Measurements from ENCODE around the gene HSPA9.

Gene HSPA9

DNA sequence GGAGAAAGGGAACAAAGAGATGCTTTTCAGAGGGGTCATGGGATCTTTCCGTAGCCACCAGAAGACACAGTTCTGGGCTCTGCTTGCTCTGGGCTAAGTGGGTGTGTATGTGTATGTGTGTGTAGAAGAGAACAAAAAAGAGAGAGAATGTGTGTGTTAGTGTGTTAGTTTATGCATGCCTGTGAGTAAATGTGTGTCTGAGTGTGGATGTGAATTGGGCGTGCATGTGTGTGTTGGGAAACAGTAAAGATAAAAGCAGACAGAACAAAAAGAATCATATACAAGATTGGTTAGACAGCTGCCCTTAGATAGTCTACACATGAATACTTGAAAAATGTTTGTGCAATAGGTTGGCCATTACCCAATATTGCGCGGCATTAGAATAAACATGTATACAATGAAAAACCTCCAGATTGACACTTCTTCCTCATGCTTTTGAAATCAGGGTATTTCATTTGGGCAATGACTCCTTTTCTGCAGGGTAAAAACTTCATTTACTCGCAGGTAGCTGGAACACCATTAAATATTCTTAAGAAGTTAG lies 36.5 kb upstream of the HSPA9 start:
- no peak overlapping the region for H3K4me3 ChIP-seq (ENCODE audit: low read depth in 1 of 2, low read length in 2 of 2)

GRCh38 chr5:138610918-138611677 lies 35.9 kb upstream of the HSPA9 start:
- no peak overlapping the region for H3K27ac ChIP-seq (ENCODE audit: low read length)
- DNase-seq: no peak
- H3K4me3 ChIP-seq (ENCODE audit: low read depth in 1 of 2, low read length in 2 of 2): no peak overlapping the region

More for the DNA sequence above, 36.5 kb upstream of the HSPA9 start:
- no peak for DNase-seq
- Histone ChIP-seq H3K4me2 (ENCODE audit: insufficient read depth, low read length) (no peak overlapping the region), H3K36me3 (ENCODE audit: insufficient read depth, low read length) (no peaks in the 10 kb centered on the region), H3K9me3 (ENCODE audit: insufficient read depth, low read length, severe bottlenecking) (no peaks in the 10 kb centered on the region), H3K4me1 (ENCODE audit: insufficient read depth, low read length) (peaks cover 20% of the 10 kb centered on the region), H3K9ac (ENCODE audit: low read depth, low read length) (no peak overlapping the region), H2AFZ (ENCODE audit: low read depth, low read length) (no peak overlapping the region), H3K27me3 (ENCODE audit: insufficient read depth, low read length, poor library complexity) (no peaks in the 10 kb centered on the region), H3K79me2 (ENCODE audit: insufficient read depth, low read length) (no peaks in the 10 kb centered on the region), H3K27ac (ENCODE audit: low read length) (no peak overlapping the region), H4K20me1 (ENCODE audit: insufficient read depth, low read length) (no peaks in the 10 kb centered on the region)
- ATAC-seq (ENCODE audit: insufficient read depth, low read depth): no peak
- TF ChIP-seq, protein P1, sequence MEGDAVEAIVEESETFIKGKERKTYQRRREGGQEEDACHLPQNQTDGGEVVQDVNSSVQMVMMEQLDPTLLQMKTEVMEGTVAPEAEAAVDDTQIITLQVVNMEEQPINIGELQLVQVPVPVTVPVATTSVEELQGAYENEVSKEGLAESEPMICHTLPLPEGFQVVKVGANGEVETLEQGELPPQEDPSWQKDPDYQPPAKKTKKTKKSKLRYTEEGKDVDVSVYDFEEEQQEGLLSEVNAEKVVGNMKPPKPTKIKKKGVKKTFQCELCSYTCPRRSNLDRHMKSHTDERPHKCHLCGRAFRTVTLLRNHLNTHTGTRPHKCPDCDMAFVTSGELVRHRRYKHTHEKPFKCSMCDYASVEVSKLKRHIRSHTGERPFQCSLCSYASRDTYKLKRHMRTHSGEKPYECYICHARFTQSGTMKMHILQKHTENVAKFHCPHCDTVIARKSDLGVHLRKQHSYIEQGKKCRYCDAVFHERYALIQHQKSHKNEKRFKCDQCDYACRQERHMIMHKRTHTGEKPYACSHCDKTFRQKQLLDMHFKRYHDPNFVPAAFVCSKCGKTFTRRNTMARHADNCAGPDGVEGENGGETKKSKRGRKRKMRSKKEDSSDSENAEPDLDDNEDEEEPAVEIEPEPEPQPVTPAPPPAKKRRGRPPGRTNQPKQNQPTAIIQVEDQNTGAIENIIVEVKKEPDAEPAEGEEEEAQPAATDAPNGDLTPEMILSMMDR (IDR thresholded peaks at IDR 0.05; ENCODE audit: borderline replicate concordance, extremely low read depth, low read length, poor library complexity, severe bottlenecking): no peak
- no peak for TF ChIP-seq EZH2 (IDR thresholded peaks at IDR 0.05; ENCODE audit: borderline replicate concordance, low read depth, low read length, severe bottlenecking)

GRCh38 chr5:138610415-138610917 lies 35.3 kb upstream of the HSPA9 start:
- no peak for DNase-seq
- TF ChIP-seq, protein P1 (IDR thresholded peaks at IDR 0.05; ENCODE audit: borderline replicate concordance, extremely low read depth, low read length, poor library complexity, severe bottlenecking): no peak
- TF ChIP-seq EZH2 (IDR thresholded peaks at IDR 0.05; ENCODE audit: borderline replicate concordance, low read depth, low read length, severe bottlenecking): no peak
- no peak overlapping the region for H3K4me2 ChIP-seq (ENCODE audit: insufficient read depth, low read length)
- H4K20me1 ChIP-seq (ENCODE audit: insufficient read depth, low read length): no peaks in the 10 kb centered on the region
- H3K9me3 ChIP-seq (ENCODE audit: insufficient read depth, low read length, severe bottlenecking): no peaks in the 10 kb centered on the region
- no peaks in the 10 kb centered on the region for H3K79me2 ChIP-seq (ENCODE audit: insufficient read depth, low read length)
- H3K9ac ChIP-seq (ENCODE audit: low read depth, low read length): no peak overlapping the region
- ATAC-seq (ENCODE audit: insufficient read depth, low read depth): no peak
- peaks cover 8% of the 10 kb centered on the region; the same call in 1 of the 2 replicates for H3K4me1 ChIP-seq (ENCODE audit: insufficient read depth, low read length)
- H2AFZ ChIP-seq (ENCODE audit: low read depth, low read length): no peak overlapping the region
- no peak overlapping the region for H3K27ac ChIP-seq (ENCODE audit: low read length)
- H3K4me3 ChIP-seq (ENCODE audit: low read depth in 1 of 2, low read length in 2 of 2): no peak overlapping the region
- H3K36me3 ChIP-seq (ENCODE audit: insufficient read depth, low read length): no peaks in the 10 kb centered on the region
- H3K27me3 ChIP-seq (ENCODE audit: insufficient read depth, low read length, poor library complexity): no peaks in the 10 kb centered on the region

More at GRCh38 chr5:138610918-138611677, 35.9 kb upstream of the HSPA9 start:
- Histone ChIP-seq H3K4me2 (ENCODE audit: insufficient read depth, low read length) (no peak overlapping the region), H3K4me1 (ENCODE audit: insufficient read depth, low read length) (peaks cover 13% of the 10 kb centered on the region), H4K20me1 (ENCODE audit: insufficient read depth, low read length) (no peaks in the 10 kb centered on the region), H3K36me3 (ENCODE audit: insufficient read depth, low read length) (no peaks in the 10 kb centered on the region), H3K9ac (ENCODE audit: low read depth, low read length) (no peak overlapping the region), H3K27me3 (ENCODE audit: insufficient read depth, low read length, poor library complexity) (no peaks in the 10 kb centered on the region), H3K9me3 (ENCODE audit: insufficient read depth, low read length, severe bottlenecking) (no peaks in the 10 kb centered on the region), H3K79me2 (ENCODE audit: insufficient read depth, low read length) (no peaks in the 10 kb centered on the region), H2AFZ (ENCODE audit: low read depth, low read length) (no peak overlapping the region)
- peak; percentile 50; the same call in 2 of the 3 replicates for ATAC-seq (ENCODE audit: insufficient read depth, low read depth)
- TF ChIP-seq, protein P1 (IDR thresholded peaks at IDR 0.05; ENCODE audit: borderline replicate concordance, extremely low read depth, low read length, poor library complexity, severe bottlenecking): no peak
- no peak for TF ChIP-seq EZH2 (IDR thresholded peaks at IDR 0.05; ENCODE audit: borderline replicate concordance, low read depth, low read length, severe bottlenecking)

Data from DND-41 (cell line).